CD4-positive, alpha-beta T cell treated with Interleukin-10 for 1 hour (primary cell): Measurements from ENCODE around the gene ERI2.

Experiments
- DNase-seq: peaks from one replicate; pipeline ENCODE4 v3.0.0-alpha.2; 2020

ERI2 gene, protein sequence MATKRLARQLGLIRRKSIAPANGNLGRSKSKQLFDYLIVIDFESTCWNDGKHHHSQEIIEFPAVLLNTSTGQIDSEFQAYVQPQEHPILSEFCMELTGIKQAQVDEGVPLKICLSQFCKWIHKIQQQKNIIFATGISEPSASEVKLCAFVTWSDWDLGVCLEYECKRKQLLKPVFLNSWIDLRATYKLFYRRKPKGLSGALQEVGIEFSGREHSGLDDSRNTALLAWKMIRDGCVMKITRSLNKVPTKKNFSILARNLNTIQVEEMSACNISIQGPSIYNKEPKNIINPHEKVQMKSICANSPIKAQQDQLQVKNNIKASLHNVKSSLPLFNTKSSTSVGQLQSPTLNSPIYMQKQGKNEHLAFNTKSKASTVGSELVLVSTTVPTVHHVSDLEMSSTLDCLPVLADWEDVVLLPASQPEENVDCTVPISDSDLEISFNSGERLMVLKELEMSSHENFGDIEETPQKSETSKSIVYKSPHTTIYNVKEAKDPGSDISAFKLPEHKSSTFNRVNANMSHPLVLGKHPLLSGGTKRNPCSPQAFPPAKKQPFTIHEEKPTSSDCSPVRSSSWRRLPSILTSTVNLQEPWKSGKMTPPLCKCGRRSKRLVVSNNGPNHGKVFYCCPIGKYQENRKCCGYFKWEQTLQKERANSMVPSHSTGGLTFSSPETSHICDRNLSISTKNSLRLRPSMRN

DNA sequence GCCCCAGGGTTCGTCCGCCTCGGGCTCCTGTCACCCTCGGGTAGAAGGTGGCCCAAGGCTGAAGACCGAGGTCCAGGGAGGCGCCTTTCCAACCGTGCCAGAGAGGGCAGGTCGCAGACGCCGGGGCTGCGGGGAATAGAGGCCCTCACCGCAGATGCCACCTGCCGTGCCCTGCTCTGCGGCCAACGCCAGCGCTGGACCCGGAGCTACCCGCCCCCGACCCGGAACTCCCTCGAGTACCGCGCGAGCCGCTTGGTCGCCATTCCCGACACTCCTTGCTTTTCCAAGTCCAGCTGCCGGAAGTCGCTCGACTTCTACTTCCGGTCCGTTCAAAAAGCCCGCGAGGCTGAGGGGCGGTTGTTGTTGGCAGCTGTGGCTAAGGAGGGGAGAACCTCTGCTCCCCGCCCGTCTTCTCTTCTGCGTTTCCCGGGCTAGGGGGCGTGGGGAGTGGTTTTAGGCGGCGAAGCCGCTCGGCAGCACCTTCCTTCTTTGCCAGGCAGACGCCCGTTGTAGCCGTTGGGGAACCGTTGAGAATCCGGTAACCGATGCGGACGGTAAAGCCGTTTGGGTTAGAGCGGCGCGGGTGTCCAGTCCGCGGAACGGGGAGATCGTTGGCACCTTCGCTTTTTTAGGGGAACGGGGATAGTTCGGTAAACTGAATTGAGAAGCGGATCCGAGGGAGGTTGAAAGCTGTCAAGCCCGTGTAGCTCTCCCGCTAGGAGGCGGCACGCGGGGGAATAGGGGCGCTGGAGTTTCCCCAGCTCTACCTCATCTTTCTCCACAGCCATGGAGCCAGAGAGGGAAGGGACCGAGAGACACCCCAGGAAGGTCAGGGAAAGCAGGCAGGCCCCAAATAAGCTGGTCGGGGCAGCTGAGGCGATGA is at the start of gene ERI2, which contains the start of gene REXO5:
ERI2 (minus strand) TSS at position 305 of the 883 bp plus-strand sequence; CDS start at position 263, 42 bp downstream.
REXO5 (plus strand) TSS at position 360 of the 883 bp plus-strand sequence; CDS start at position 787, 427 bp downstream.
- peak; percentile 77 for DNase-seq

DNA sequence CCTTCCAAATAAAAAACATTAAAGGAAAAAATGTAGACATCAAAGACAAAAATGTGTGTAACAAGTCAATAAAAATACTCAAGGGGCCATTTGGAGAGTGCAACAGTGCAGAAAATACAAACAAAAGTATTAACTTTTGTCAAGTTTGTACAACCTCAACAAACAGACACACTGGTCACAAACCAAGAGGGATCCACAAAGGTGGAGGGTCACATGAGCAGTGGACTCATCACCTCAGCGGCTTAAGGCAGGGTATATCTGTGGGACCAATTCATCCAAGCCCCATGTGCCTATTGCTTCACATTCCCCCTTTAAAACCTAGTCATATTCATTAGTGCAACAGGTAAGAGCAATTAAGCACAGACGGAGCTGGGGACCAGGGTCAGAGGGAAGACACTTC is 48.7 kb upstream of the ERI2 start:
- no peak for DNase-seq

DNA sequence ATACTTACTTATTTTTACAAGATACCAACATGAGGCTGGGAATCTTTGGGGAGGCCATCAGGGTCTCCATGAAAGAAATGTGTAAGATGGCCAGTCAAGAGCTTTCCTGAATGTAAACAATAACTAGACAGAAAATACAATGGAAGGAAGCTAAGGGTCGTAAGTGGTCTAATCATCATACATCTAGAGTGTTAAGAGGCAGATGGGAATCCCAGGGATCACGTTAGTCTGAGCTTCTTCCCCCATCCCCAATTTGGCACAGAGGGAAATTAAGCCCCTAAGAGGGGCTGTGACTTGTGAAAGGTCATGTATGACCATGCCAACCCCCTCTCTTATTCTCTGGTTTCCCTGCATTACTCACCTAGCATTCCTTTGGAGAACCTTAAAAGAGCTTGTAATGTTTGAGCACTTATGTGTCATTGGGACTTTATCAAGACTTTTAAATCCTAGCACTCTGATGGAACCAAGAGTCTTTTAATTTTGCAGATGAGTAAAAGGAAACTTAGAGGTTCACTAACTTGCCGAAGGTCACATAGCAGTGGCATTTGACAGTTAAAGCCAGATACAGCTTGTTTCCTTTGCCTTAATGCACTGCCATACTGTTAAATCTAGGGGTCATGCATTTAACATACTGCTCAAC is 47.8 kb upstream of the ERI2 start:
- DNase-seq, result no peak

DNA sequence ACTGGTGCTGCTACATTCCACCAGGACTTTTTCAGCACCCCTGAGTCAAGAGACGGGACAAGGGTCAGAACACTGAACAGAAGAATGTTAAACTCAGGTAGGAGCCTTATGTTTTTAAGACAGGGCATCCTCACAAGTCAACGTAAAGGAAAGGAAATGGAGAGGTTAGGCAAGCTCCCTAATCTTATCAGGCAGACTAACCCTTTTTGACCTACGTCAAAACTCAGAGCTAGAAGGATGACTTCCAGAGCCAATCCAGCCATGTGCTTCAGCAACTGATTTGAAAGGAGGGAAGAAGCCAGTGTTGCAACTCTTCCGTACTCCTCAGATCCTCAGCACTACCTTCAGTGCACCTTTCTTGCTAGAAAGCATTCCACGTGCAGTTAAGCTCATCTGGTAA is 46.9 kb upstream of the ERI2 start:
- DNase-seq, result no peak

DNA sequence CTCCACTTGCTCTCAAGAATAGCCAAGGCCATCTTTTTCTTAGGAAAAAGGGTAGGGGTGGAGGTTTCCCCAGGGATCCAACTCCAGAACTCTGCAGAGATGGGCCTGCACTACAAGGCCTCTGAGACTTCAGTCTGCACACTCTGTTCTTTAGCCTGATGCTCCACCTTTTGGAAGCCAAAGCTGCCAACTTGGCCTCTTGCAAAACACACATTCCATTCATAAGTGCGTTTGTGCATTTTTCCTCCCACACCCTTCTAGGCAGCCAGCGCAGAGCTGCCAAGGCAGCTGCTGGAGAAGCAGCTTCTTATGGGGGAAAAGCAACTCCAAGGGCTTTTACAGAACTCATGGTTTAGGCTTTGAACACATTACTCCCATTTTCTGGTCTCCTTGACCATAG is 45.3 kb upstream of the ERI2 start:
- DNase-seq, result no peak

DNA sequence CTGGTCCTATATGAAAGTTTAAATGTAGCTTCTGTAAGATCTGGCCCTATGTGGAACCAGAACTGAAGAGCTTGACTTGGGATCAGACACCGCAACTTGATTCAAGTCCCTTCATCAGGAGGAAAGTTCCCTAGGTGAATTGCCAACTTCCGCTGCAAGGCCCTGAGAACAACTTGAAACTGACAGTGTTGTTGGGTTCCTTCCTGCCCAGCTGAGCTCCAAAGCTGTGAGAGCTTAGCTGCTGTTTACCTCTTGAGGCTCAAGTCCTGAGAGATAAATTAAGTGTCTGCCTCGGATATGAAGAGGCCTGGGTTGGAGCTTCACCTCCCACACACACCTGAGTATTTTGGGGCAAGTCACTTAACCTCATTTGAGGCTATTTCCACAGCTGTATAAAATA is 44.7 kb upstream of the ERI2 start:
- no peak for DNase-seq

DNA sequence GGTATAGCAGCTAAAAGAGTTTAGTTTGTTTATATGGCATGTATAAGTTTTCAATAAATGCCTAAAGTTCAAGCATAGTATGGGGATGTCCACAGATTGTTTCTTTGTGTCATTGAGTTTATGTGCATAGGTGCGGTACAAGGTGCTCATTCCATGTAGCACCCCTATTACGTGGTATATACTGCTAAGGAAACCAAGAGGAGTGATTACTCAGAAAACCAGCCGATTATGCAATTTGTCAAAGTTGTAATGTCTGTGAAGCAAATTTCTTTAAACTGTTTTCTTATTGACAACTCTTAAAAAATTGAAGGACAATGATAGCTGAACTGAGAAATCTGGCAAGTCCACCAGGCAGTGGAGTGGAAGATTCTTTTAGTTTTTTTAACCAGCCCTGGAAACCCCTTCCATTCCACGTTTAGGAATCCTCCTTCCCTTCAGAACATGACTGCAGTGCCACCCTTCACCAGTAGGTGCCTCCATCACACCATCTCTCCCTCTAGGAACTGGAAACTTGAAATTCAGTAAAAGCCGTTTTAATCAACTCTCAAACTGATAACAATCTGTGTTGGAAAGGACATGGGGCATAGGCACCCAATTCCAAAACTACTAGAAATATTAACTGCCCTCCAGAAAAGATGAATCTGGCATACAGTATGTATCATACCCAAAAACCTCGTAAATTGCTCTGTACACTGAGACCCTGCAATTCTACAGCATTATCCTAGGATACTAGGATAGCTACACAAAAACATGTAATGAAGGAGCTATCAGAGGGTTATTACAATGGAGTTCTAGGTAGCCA is 43.5 kb upstream of the ERI2 start:
- peak; percentile 66 for DNase-seq

DNA sequence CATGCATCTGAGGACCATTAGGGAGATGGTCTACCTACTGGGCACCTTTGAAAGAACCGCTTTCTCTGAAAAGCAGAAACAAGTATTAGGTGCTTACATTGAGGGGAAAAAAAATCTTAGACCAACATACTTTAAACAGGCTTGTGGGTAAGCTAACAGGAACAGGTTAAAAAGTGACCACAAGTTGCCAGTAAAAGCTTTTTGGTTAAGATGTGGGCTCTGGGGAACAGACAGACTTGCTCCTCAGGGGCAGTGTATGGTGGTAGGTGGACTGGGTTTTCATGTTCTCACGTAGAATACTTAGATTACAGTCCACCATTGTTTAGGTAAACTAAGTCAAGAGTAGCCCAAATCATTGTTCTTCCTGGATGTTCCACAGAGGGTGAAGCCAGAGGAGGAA is 41.3 kb upstream of the ERI2 start:
- no peak for DNase-seq

DNA sequence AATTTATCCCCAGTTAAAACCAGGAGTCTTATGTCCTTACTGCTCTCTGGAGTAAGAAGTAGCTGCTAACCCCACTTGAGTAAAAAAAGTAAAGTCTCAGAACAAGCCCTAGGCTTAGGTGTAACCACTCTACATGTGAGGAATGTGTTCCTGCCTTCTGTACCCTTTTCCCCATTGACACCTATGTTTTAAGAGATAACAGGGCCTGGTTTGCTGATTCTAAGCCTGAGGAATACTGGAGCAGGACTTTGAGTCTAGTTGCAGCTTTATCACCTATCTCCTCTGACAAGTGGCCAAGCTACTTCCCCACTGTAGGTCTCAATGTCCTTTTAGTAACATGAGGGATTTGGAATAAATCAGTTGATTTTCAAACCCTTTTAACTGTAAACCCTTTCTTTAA is 40.3 kb upstream of the ERI2 start:
- no peak for DNase-seq

DNA sequence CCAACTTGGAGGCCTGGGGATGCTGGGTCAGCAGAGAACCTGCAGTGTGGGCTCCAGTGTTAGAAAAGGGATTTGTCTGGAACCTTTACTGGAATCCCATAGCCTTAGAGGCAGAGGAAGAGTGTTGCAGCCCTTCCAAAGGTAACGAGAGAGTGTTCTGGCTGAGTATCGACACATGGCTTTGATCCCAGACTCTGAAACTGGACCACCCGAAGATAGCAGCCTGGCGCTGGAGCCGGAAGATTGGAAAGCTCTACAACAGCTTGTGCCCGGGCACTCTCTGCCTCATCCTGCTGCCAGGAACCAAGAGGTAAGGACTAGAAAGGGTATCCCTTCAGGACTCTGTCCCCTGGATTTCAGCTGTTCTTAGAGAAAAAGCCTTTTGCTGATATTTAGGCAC is 39.8 kb upstream of the ERI2 start:
- DNase-seq, result no peak

DNA sequence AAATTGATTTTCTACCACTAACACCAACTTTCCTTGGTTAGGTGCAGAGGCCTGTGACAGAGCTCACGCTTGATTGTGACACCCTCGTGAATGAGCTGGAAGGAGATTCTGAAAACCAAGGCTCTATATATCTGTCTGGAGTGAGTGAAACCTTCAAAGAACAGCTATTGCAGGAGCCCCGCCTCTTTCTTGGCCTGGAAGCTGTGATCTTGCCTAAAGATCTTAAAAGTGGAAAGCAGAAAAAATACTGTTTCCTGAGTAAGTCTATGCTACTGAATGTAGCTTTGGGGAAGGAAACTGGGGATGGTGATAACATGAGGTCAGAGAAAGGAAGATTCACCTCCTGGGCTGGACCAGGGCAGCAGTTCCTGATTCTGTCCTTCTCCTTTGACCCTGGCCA is 38.3 kb upstream of the ERI2 start:
- peak; percentile 25 for DNase-seq

DNA sequence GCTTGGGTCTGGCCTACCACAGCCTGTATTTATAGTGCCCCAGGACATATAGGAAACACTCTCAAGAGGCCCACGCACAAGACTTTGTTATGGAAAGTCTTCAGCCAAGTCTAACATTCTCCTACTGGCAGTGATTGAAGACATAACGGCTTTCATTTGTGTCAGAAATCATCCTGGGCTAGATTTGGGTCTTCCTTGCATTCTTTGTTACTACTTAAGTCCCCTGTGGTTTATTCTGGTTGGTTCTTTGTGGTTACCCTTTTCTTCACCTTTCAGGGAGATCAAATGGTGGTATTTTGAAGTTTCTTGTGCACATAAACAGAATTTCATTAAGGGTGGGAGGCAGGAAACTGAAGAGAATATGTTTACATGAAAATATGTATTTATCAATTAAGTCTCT is 37.8 kb upstream of the ERI2 start:
- DNase-seq, result peak; percentile 18

DNA sequence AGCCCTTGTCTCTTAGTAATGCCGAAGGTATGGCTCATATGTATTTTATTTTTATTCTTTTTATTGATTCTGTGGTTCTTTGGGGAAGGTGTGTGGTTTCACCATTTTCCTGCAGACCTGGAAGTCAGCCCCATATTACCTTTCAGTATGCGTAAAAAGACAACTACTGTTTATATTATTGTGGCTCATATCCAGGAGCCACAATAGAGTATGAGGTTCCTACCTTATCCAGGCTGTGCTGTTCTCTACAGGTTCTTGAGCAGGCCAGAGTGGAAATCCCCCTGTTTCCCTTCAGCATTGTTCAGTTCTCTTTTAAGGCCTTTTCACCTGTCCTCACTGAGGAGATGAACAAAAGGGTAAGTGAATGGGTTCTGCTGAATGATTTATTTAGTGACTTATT is 33.2 kb upstream of the ERI2 start:
- no peak for DNase-seq

DNA sequence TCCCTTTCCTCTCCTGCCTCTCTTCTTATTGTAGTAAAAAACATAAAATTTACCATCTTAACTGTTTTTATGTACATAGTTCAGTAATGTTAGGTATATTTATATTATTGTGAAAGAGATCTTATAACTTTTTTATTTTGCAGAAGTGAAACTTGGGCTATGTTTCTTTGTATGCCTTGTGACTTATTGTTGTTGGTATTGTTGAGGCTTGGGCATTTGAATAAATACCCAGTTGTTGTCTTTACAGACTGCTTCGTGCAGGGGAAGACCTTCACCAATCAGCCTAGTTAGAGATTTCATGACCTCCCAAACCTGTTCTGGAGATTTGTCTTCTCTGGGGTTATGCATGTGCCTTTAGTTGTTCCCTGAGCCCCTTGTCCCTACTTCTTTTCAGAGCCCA is 32.0 kb upstream of the ERI2 start:
- DNase-seq, result no peak

DNA sequence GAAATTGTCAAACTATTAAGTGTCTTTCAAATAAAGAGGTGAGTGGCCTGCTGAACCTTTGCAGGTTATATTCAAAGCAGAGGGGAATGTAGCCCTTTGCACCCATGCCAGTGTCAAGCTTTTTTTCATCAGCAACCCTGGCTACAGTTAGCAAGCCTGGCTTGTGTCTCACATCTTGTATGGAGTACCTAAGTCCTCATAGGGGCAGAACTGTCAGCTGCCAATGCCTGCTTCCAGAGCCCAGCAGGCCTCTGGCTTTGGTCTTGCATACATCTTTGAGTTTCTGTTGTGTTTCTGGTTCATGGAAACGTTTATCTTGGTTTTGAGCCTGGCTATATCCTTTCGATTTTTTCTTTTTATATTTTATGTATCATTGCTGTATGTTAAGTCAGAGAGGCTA is 26.8 kb upstream of the ERI2 start:
- DNase-seq, result no peak

DNA sequence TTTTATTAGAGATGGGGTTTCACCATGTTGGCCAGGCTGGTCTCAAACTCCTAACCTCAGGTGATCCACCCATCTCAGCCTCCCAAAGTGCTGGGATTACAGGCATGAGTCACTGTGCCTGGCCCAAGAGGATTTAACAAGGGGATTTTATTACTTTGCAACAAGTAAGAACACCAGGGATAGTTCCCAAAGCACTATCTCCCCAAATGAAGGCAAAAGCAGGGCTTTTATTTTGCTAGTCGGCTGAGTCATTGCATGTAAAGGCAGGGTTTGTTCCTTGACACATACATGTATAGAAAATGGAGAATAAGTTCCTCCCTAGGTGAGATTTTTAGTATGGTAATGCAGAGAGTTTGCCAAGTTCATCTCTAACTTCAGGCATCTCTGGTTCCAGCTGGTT is 24.1 kb upstream of the ERI2 start:
- DNase-seq, result no peak

DNA sequence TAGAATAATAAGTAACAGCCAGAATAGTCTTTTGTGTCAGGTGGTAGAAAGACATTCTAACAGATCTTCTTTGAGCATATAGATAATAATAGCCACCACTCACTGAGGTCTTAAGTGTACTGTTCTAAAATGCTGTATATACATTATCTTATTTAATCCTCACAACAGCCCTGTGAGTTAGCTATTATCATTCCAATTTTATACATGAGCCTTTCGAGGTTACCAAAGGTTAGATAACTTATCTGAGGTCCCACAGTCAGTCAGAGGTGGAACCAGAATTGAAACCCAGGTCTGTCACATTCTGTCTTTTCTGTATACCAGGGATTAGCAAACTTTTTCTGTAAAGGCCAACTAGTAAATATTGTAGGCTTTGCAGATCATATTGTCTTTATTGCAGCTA is 23.3 kb upstream of the ERI2 start:
- no peak for DNase-seq

DNA sequence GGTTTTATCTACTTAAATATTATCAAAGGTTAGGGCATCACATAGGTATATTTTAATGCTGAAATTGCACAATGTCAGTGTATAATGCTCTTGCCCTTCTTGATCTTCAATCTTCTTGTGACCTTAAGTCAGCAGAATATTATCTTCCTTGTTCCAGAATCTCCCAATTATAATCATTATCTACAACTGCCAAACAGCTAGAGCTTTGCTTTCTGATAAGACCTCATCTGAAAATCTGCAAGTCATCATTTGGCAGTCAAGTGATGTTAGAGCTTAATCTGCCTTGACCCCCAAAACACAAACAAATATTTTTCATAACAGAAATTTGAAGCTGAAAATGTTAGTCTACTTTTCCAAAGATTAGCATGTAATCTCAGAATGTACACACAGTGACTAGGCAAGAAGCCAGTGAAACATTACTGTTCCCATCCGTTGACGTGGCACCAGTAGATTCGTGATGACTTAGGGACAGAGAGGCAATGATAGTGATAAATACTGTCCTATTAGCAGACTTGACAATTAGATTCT is 19.8 kb upstream of the ERI2 start:
- DNase-seq, result no peak

DNA sequence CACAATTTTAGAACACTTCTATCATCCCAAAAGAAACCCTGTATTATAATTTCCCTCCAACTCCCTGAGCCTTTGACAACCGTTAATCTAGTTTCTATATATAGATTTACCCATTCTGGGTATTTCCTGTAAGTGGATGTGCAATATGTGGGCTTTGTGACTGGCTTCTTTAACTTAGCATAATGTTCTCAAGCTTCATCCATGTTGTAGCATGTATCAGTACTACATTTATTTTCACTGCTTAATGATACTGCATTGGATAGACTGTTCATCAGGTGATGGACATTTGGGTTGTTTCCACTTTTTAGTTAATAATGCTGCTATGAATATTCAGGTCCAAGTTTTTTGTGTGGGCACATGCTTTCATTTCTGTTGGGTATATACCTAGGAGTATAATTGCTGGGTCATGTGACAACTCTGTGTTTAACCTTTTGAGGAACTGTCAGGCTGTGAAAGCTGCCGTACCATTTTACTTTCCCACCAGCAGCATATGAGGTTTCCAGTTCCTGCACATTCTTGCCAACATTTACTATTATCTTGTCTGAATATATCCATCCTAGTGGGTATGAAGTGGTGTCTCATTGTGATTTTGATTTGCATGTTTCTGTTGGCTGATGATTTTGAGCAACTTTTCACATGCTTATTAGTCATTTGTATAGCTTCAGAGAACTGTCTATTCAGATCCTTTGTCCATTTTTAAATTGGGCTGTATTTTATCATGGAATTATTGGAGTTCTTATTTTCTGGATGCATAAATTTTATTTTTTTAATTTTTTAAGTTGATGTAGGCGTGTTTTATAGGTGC is 16.5 kb upstream of the ERI2 start:
- DNase-seq, result no peak

DNA sequence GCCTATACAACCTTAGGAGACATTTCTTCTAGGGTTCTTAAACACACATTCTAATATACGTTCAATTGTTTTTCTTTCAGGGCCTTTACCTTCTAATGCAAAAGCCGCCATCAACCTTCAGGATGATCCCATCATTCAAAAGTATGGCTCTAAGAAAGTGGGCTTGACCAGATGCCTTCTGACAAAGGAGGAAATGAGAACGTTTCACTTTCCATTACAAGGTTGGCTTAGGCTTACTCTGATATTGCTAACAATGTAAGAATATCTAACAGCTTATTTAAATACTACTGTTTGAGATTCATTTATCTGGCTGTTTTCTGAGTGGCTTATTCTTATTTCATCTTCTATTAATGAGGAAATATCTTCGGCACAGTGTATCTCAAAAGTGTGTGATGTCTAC is 15.4 kb upstream of the ERI2 start:
- DNase-seq, result no peak
